Activated CD8-positive, alpha-beta memory T cell treated with anti-CD3 and anti-CD28 coated beads, Interleukin-2, amount 50 U/mL, for 24 hours (primary cell): ENCODE results near the gene SMIM27.
"Not testable (repeated sequence)": the region's sequence is repeated elsewhere in the genome, so short reads cannot be mapped to it uniquely, and the experiment has no call there.

Experiments used
- DNase-seq: peaks from one replicate; pipeline ENCODE4 v3.0.0-alpha.2; 2020; ENCODE audit errors: extremely low read depth

Gene SMIM27

GRCh38 chr9:32596936-32597335, 44.8 kb downstream of the SMIM27 start:
- DNase-seq = no peak

DNA sequence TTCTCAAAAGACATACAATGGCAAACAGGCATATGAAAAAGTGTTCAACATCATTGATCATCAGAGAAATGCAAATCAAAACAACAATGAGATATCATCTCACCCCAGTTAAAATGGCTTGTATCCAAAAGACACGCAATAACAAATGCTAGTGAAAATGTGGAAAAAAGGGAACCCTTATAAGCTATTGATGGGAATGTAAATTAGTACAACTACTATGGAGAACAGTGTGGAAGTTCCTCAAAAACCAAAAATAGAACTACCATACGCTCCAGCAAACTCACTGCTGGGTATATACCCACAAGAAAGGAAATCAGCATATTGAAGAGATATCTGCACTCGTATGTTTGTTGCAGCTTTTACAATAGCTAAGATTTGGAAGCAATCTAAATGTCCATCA, 46.9 kb downstream of the SMIM27 start:
- not testable (repeated sequence) for DNase-seq
